IgD-negative memory B cell (primary cell): ENCODE data around the gene WNT6. TPM values are rescaled to one million over a fixed set of nuclear protein-coding genes. Genes with fewer than 3 reads are reported as not detected.
A peak's percentile ranks its signal among the peaks of the same experiment; 100 is the strongest.

Experiments
- H3K27ac Mint-ChIP-seq, 3 donors: one replicate each; pipeline ENCODE4 v1.8.0; 2020 to 2022; ENCODE audit warnings: mild to moderate bottlenecking in 3 of 3, mixed read lengths in 3 of 3, moderate library complexity in 1 of 3
- H3K27me3 Mint-ChIP-seq: one replicate; pipeline ENCODE4 v1.8.0; 2021; ENCODE audit warnings: mixed read lengths
- H3K36me3 Mint-ChIP-seq: one replicate; pipeline ENCODE4 v1.8.0; 2020; ENCODE audit warnings: mild to moderate bottlenecking, mixed read lengths
- H3K4me1 Mint-ChIP-seq, 3 donors: one replicate each; pipeline ENCODE4 v1.8.0; 2020 to 2022; ENCODE audit warnings: mixed read lengths in 3 of 3, mild to moderate bottlenecking in 1 of 3
- H3K4me3 Mint-ChIP-seq, 4 donors: one replicate each; pipeline ENCODE4 v1.8.0; 2020 to 2022; ENCODE audit warnings: mild to moderate bottlenecking in 4 of 4, mixed read lengths in 4 of 4, moderate library complexity in 3 of 4
- H3K9me3 Mint-ChIP-seq, 3 donors: one replicate each; pipeline ENCODE4 v1.8.0; 2020 to 2021; ENCODE audit warnings: mixed read lengths in 3 of 3, mild to moderate bottlenecking in 1 of 3
- polyA plus RNA-seq: library from polyadenylated mRNA; unstranded; fragments of 300-500 nt; fragmentation: Illumina TruSeq; gene quantifications from one replicate; pipeline ENCODE4 v1.2.3, GENCODE V29; 2021

Gene WNT6
- polyA plus RNA-seq, 1 donor from 2014 or later: 0.86 TPM

DNA sequence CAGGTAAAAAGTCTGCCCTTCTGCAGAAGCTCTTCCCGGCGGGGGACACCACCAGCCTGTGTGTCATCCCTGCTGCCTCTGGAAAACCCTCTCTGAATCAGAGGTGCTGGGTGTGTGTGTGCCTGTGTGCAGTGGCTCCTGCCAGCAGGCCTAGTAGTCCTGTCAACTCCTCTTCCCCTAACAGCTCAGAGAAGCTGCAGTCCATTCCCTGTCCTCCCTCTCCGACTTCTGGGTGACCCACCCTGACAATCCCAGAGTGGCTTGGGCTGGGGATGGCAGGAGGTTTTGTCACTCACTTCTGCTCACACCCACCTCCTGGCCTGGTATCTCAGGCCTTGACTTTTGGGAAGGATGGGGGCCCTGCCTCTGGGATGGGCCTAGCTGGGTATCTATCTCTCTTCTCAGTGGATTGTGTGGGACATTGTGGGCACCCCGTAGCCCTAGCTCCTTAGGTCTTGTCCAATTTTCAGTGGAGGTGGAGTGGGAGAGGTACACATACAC is 23.3 kb downstream of the WNT6 start:
- H3K27me3 Mint-ChIP-seq: peaks cover 2% of the 10 kb centered on the region
- peaks cover 22 to 61% (median 48%) of the 10 kb centered on the region in 3 donors for H3K4me1 Mint-ChIP-seq
- peak overlapping the region; percentile 39 to 78 (median 71) for H3K27ac Mint-ChIP-seq
- peak overlapping the region in 2 of 4 donors; percentile 41 to 79 for H3K4me3 Mint-ChIP-seq
- no peaks in the 10 kb centered on the region for H3K36me3 Mint-ChIP-seq
- H3K9me3 Mint-ChIP-seq: no peaks in the 10 kb centered on the region

DNA sequence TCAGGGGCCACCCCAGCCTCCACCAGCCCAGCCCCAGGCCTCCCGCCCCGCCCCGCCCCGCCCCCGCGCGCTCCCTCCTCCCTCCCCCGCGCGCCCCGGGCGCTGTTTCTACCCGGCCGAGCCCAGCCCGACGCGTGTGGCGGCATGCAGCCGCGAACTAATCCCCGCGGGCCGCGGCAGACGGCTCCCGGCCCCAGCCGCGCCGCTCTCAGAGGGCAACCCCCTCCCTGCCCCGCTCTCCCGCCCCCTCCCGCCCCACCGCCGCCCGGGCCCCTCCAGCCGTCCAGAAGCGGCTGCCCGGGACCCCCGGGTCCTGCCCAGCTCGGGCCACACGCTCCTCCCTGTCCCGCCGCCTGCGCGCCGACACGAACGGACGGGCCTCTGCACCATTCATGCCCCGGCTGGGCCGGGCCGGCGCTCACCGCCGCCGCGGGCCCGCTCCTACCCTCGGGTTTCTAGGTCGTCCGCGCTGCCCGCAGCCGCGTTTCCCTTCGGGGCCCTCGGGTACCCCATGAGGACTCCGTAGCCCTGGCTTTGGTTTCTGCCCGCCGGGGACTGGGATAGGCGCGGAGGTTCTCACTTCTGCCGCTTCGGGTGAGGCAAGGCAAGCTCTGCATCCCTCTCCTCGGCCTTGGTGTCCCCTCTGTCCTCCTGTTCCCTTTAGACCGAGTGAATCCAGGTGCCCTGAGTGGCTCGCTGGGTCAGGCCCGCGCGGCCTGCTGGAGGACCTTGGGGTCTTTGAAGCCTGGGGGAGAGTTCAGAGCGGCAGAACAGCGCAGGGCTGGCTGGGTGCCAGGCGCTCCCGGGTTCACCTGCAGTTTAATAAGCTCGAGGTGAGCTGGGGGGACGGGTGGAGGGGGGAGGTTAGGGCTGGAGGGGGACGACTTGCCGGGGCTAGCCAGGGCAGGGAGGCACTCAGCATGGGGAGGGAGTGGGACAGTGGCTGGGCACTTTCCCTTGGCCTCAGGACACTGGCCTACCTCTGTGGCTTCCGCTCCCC is 24.2 kb downstream of the WNT6 start:
- Mint-ChIP-seq H3K27ac (peak overlapping the region; percentile 71 to 97 (median 89)), H3K36me3 (no peaks in the 10 kb centered on the region), H3K4me1 (peaks cover 22 to 59% (median 48%) of the 10 kb centered on the region in 3 donors), H3K27me3 (peaks cover 2% of the 10 kb centered on the region), H3K9me3 (no peaks in the 10 kb centered on the region), H3K4me3 (peak overlapping the region; percentile 41 to 87 (median 53))

DNA sequence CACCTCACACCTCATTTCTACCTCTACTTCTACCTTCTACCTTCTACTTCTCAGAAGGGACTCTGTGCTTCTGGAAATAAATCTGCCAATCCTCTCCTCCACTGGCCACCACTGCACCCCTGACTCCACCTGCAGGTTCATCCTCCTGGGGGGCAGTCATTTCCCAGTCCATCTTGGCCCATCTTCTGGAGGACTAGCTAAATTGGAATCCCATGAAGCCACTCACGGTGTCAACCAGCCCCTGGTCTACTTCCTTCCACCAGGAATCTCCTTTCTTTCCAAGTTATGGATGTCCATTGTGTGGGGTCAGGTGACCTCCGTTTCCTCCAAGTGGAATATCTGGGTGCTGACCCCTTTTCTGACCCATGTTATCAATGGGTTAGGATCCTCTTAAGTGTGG is 24.9 kb downstream of the WNT6 start:
- peak overlapping the region; percentile 23 to 87 (median 42) for H3K4me3 Mint-ChIP-seq
- H3K4me1 Mint-ChIP-seq: peaks cover 20 to 55% (median 44%) of the 10 kb centered on the region in 3 donors
- peak overlapping the region; percentile 61 to 97 (median 89) for H3K27ac Mint-ChIP-seq
- H3K9me3 Mint-ChIP-seq: no peaks in the 10 kb centered on the region
- H3K27me3 Mint-ChIP-seq: peaks cover 2% of the 10 kb centered on the region
- H3K36me3 Mint-ChIP-seq: no peaks in the 10 kb centered on the region

DNA sequence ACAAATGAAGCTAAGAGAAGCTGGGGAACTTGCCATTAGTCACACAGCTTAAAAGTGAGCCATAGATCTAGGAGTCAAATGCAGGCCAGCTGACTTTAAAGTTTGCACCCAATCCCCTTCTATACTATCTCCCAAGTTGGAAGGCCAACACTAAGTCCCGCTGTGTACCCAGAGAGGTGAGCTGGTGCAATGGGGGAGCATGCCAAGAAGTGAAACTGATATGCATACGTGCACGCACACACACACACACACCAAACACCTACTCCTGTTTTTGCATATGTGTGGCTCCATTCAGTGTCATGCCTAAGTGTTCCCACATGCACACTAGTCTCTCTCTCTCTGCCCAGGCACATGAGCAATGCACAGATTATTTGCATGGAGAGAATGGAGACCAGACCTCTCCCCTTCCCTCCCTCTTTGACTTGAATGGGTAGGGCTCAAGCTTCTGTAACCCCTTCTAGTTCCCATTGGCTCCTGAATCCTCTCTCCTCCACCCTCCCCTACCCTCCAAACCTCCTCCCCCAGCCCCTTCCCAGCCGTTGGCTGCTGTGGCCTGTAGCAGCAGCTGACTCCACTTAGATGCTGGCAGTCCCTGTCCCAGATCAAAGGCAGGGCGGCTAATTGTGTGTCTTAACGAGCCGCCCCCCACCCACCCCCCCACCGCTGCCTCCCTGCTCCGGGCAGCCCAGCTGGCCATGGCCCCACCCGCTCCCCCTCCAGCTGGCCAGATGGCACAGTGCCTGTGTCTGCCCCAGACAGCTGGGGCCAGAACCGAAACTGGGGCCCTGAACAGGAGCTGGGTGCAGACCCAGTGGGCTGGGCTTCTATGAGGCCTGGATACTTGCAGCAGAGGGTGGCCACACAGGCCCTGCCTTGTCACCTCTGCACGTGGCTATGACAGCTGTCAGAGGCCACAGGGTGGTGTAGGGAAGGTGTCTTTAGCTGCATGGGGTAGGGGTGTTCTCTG is 26.7 kb downstream of the WNT6 start:
- Mint-ChIP-seq H3K27ac (peak overlapping the region; percentile 15 to 73 (median 61)), H3K9me3 (no peaks in the 10 kb centered on the region), H3K4me3 (peak overlapping the region in 3 of 4 donors; percentile 8 to 84 (median 63)), H3K36me3 (no peaks in the 10 kb centered on the region), H3K4me1 (peaks cover 16 to 48% (median 35%) of the 10 kb centered on the region in 3 donors), H3K27me3 (no peaks in the 10 kb centered on the region)

DNA sequence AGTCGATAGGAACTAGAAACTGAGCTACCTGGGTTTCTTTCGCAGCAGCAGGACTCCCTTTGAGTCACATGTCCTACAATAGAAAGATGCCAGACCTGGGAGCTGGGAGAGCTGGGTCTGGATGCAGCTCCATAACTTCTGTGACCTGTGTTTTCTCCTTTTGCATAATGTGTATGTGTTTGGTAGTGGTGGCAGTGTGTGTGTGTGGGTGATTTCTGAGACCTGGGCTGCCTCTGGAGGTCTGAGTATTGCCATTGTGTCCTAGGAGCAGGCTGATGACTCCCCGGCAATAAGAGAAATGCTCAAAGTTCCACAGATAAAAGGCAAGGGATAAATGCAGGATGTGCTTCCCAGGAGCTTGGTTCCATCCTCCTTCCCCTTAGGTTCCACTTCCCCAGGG is 27.5 kb downstream of the WNT6 start:
- H3K4me1 Mint-ChIP-seq: peaks cover 10 to 46% (median 30%) of the 10 kb centered on the region in 3 donors
- H3K27ac Mint-ChIP-seq: peak overlapping the region; percentile 15 to 73 (median 43)
- no peaks in the 10 kb centered on the region for H3K27me3 Mint-ChIP-seq
- H3K9me3 Mint-ChIP-seq: no peaks in the 10 kb centered on the region
- peak overlapping the region in 2 of 4 donors; percentile 38 to 54 for H3K4me3 Mint-ChIP-seq
- H3K36me3 Mint-ChIP-seq: no peaks in the 10 kb centered on the region

DNA sequence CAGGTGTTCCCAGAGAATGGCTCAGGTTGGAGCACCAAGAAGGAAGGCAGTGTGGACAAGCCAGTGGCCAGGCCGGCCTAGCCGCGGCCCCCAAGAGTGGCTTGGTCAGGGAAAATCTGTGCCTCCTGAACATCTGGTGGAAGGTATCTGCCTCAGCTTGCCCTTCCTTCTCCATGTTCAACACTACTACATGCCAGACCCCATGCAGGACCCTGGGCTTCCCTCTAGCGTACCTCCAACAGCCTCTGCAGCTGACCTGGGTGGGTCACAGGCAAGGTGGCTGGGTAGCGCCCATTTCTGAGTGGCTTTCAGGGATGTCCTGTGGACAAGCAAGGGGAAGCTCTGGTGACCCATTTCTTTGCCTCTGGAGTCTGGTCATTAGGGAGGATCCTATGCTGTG is 28.7 kb downstream of the WNT6 start:
- no peak overlapping the region for H3K27ac Mint-ChIP-seq
- peaks cover 2% of the 10 kb centered on the region for H3K36me3 Mint-ChIP-seq
- no peak overlapping the region for H3K4me3 Mint-ChIP-seq
- peaks cover 15 to 41% (median 27%) of the 10 kb centered on the region in 3 donors for H3K4me1 Mint-ChIP-seq
- no peaks in the 10 kb centered on the region for H3K27me3 Mint-ChIP-seq
- H3K9me3 Mint-ChIP-seq: no peaks in the 10 kb centered on the region

DNA sequence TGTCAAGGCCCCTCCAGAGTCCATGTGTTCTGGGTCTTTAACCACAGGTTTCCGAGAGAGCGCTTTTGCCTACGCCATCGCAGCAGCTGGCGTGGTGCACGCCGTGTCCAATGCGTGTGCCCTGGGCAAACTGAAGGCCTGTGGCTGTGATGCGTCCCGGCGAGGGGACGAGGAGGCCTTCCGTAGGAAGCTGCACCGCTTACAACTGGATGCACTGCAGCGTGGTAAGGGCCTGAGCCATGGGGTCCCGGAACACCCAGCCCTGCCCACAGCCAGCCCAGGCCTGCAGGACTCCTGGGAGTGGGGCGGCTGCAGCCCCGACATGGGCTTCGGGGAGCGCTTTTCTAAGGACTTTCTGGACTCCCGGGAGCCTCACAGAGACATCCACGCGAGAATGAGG is 30.3 kb downstream of the WNT6 start:
- Mint-ChIP-seq H3K27ac (peak overlapping the region in 2 of 3 donors; percentile 59 to 92), H3K4me3 (peak overlapping the region in 1 of 4 donors; percentile 52), H3K27me3 (no peaks in the 10 kb centered on the region), H3K4me1 (peaks cover 19 to 47% (median 33%) of the 10 kb centered on the region in 3 donors), H3K36me3 (peaks cover 2% of the 10 kb centered on the region), H3K9me3 (no peaks in the 10 kb centered on the region)

DNA sequence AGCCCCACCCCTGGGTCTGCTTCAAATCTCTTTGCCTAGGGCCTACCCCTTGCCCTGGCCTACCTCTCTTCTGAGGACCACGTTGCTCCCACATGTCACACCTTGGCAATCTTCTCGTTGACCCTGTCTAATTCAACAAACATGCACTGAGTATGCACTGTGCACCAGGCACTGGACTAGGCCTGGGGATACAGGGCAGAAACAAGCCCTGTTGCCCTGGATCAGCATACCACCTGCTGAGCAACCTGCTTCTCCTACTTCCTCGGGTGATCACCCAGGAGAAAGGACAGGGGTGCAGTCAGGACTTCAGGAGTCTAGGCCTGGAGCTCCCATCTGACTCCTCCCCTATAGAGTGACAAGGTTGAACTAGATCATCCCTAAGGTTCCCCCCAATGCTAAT is 30.8 kb downstream of the WNT6 start:
- no peaks in the 10 kb centered on the region for H3K9me3 Mint-ChIP-seq
- no peaks in the 10 kb centered on the region for H3K27me3 Mint-ChIP-seq
- peaks cover 15 to 46% (median 33%) of the 10 kb centered on the region in 3 donors for H3K4me1 Mint-ChIP-seq
- peaks cover 2% of the 10 kb centered on the region for H3K36me3 Mint-ChIP-seq
- peak overlapping the region in 2 of 4 donors; percentile 52 to 69 for H3K4me3 Mint-ChIP-seq
- peak overlapping the region in 2 of 3 donors; percentile 92 to 97 for H3K27ac Mint-ChIP-seq

DNA sequence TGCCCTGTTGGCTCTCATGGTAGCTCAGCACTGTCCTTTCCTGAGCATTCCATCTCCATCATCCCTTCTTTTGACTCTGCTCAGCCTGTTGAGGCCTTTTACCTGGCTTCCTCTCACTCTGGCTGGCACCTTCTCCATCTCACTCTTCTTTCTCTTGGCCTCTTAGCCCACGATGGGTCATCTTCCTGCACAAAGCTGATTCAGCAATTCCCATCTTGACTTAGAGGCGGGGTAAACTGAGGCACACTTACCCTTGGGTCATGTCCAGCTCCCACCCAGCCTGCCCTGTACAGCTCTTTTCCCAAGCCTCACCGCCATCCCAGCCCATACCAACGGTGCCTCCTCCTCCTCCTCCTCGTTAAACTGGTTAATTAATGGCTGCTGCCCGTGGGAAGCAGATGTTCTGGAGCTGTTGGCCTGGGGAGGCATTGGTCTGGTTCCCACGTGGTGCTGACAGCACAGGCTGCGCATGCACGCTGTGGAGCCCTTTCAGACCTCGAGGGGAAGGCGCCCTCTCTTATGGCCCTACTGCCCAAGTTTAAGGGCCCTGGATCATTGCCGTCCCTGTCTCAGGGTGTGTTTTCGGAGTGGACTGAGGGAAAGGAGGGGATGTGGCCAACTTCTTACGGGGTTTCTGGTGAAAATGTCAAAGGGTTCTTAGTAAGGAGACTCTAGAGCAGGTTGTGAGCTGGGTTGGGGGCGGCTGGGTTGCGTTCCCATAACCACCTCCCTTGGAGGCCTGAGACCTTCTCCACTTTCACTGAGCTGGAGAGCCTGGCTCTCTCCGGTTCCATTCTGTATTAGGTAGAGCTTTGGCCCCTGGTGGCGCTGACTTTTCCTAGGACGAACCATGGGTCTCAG is 31.9 kb downstream of the WNT6 start:
- peaks cover 3% of the 10 kb centered on the region for H3K27me3 Mint-ChIP-seq
- H3K4me1 Mint-ChIP-seq: peaks cover 21 to 49% (median 30%) of the 10 kb centered on the region in 3 donors
- peak overlapping the region; percentile 92 to 97 (median 96) for H3K27ac Mint-ChIP-seq
- H3K36me3 Mint-ChIP-seq: peaks cover 2% of the 10 kb centered on the region
- no peaks in the 10 kb centered on the region for H3K9me3 Mint-ChIP-seq
- peak overlapping the region in 2 of 4 donors; percentile 52 to 81 for H3K4me3 Mint-ChIP-seq

DNA sequence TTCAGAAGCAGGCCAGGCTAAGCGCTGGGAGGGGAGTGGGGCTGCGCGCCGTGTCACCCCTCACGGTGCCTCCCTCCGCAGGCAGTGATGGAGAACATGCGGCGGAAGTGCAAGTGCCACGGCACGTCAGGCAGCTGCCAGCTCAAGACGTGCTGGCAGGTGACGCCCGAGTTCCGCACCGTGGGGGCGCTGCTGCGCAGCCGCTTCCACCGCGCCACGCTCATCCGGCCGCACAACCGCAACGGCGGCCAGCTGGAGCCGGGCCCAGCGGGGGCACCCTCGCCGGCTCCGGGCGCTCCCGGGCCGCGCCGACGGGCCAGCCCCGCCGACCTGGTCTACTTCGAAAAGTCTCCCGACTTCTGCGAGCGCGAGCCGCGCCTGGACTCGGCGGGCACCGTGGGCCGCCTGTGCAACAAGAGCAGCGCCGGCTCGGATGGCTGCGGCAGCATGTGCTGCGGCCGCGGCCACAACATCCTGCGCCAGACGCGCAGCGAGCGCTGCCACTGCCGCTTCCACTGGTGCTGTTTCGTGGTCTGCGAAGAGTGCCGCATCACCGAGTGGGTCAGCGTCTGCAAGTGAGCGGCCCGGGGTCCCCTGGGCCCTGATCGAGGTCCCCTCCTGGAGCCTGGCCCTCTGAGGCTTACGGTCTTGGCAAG is 33.2 kb downstream of the WNT6 start:
- Mint-ChIP-seq H3K36me3 (peaks cover 2% of the 10 kb centered on the region), H3K4me3 (peak overlapping the region; percentile 77 to 87 (median 82)), H3K9me3 (no peaks in the 10 kb centered on the region), H3K27me3 (peaks cover 3% of the 10 kb centered on the region), H3K4me1 (peaks cover 21 to 39% (median 27%) of the 10 kb centered on the region in 3 donors), H3K27ac (peak overlapping the region; percentile 92 to 97 (median 96))

DNA sequence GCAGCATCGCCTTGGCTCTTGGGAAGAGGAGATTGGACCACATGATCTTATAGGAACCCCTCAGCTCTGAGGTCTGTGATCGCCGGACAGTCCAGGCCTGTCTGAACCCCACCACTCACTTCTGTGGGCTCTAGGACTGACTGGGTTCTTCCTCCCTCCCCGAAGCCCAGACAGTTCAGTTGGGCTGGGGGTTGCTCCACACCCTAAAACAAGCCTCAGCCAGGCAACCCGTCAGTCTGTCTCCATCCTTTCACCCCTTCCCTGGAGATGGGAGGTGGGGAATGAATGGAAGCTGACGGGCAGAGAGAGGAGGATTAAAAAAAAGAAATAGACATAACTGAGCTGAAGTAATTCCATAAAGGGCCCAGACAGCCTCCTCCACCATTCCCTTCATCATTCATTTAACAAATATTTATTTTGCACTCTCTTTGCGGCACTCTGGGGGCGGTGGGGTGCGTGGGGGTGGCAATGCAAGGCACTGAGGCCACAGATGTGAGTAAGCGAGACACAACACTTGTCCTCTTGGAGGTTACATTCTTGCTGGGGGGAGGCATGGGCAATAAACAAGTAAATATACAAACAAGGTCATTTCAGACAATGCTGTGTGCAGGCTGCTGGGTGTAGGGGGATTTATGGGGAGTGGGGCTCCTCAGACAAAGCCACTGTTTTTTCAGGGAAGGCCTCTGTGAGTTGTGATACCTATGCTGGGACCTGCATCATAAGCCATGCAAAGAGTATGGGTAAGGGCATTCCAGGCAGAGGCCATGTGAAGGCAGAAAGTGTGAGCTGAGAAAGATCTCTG is 33.9 kb downstream of the WNT6 start:
- Mint-ChIP-seq H3K4me1 (peaks cover 27 to 46% (median 31%) of the 10 kb centered on the region in 3 donors), H3K4me3 (peak overlapping the region; percentile 75 to 84 (median 79)), H3K27ac (peak overlapping the region; percentile 92 to 97 (median 93)), H3K27me3 (peaks cover 5% of the 10 kb centered on the region), H3K36me3 (peaks cover 2% of the 10 kb centered on the region), H3K9me3 (no peaks in the 10 kb centered on the region)

DNA sequence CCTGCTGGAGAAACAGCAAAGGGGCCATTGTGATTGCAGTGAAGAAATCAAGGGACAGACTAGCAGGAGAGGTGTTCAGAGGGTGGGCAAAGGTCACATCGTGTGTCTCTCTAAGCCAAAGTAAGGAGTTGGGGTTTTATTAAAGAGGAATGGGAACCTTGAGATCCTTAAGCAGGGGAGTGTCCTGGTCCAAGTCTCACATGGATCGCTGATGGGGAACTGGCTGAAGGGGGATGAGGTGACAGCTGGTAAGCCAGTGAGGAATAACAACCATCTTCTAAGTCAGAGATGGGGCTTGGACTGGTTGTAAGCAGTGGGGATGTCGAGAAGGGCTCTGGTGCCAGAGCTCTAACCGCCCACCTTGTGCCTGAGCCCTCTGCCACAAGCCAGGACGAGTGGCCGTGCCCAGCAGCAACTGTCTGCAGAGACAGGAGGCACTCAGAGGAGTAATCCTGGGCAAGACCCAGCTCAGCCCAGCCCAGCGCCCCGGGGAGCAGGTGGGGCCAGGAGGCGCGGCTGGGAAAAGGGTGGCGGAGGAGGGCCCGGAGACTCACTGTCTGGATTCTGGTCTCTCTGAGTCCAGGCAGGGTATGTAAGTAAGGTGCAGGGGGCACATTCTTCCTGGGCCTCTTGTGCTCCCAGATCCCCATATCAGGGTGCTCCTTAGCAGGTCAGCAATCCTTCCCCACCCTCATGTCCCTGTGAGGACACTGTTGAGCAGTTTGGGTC is 34.7 kb downstream of the WNT6 start:
- peaks cover 2% of the 10 kb centered on the region for H3K36me3 Mint-ChIP-seq
- no peaks in the 10 kb centered on the region for H3K9me3 Mint-ChIP-seq
- H3K4me3 Mint-ChIP-seq: peak overlapping the region; percentile 75 to 84 (median 79)
- H3K27me3 Mint-ChIP-seq: peaks cover 5% of the 10 kb centered on the region
- peak overlapping the region; percentile 92 to 97 (median 93) for H3K27ac Mint-ChIP-seq
- H3K4me1 Mint-ChIP-seq: peaks cover 29 to 47% (median 31%) of the 10 kb centered on the region in 3 donors
